DLD1 (cell line): ENCODE results near the gene PRDM7.
"Not testable (repeated sequence)": the region's sequence is repeated elsewhere in the genome, so short reads cannot be mapped to it uniquely, and the experiment has no call there.

Source experiments
- in situ Hi-C: cut with HindIII; loops from 2 replicates; pipeline ENCODE4 v1.10.0; 2017; ENCODE audit warnings: low sequenced_read_pairs

Gene PRDM7

DNA sequence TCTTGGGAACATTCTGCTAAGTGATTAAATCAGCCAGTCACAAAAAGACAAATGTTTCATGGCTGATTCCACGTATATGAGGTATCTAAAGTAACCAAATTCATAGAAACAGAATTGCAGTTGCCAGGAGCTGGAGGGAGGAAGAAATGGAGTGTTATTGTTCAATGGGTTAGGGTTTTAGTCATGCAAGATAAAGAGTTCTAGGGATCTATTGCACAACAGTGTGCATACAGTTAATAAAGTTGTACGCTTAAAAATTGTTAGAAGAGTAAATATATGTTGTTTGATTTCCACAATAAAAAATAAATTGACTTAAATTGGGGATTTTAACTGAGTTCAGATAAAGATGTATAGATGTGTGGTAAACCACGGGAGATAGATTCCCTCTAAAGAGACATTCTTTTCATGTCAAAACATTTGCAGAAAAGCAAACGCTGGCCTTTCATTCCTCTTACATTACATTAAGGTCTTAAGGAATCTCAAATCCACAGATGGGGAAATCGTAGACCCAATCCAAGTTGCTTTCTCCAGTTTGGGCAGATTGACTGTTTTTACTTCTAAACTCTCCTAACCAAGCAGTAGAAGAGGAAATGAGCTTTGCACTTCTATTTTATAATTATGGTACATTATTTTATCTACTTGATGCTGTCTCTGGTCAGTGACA, 4.6 kb downstream of the PRDM7 start:
- in situ Hi-C loops = no loop called here

DNA sequence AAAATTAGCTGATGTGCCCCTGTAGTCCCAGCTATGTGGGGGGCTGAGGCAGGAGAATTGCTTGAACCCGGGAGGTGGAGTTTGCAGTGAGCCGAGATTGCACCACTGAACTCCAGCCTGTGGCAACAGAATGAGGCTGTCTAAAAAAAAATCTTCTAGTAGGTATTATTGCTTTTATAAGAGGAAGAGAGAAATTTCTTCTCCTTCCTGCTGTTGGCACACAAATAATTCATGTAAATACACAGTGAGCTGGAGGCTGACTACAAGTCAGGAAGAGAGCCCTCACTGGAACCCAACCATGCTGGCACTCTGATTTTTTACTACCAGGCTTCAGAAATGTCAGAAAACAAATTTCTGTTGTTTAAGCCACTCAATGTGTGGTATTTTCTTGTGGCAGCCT, 6.7 kb downstream of the PRDM7 start:
- in situ Hi-C loops = no loop called here

DNA sequence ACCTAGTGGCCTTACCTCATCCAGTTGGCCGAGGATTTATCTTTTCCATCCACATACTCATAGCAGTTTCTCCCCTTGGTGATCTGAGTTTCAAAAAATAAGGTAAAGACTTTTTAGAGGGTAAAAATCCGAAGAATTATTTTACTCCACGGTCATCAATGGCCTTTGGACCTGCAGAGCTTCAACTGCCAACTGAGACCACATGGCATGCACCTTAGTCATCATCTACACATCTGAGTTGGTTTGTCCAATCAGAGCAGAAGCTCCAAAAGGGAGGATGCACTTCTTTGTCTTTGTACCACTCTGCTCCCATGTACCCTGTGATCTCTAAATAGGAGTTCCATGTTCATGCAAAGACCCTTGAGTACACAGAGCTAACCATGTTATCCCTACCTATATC, 15.7 kb downstream of the PRDM7 start:
- in situ Hi-C loops = no loop called here

DNA sequence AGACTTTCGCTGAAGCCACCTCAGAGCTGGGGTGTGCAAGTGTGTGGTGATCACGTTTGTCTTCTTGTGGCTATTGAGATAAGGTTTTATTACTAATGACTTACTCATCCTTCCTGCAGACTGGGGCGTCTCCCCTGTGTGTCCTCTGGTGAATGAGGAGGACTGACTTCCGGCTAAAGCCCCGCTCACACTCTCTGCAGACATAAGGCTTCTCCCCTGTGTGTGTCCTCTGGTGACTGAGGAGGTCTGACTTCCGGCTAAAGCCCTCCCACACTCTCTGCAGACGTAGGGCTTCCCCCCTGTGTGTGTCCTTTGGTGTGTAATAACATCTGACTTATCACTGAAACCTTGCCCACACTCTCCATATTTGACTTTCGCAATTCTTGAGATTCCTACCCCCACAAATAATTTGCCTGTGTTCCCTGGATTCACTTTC, 19.4 kb downstream of the PRDM7 start:
- in situ Hi-C loops = no loop called here

DNA sequence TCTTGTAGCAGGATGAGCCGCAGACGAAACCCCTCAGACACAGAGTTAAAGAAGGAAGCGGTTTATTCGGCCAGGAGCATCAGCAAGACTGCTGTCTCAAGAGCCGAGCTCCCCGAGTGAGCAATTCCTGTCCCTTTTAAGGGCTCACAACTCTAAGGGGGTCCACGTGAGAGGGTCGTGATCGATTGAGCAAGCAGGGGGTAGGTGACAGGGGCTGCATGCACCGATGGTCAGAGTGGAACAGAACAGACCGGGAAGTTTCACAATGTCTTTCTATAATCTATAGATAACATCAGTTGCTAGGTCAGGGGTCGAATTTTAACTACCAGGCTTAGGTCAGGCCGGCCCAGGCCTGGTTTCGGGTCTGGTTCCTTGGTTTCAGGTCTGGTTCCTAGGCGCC, 20.6 kb downstream of the PRDM7 start:
- in situ Hi-C loops = not testable (repeated sequence)

DNA sequence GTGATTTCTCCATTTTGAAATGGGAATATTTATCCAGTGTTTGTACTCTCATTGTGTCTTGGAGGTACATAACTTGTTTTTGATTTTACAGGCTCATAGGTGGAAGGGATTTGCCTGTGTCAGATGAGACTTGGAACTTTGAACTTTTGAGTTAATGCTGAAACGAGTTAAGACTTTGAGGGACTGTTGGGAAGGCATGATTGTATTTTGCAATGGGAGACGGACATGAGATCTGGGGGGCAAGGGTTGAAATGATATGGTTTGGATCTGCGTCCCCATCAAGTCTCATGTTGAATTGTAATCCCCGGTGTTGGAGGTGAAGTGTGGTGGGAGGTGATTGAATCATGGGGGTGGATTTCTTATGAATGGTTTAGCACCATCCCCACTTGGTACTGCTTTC, 21.8 kb downstream of the PRDM7 start:
- in situ Hi-C loops = no loop called here

DNA sequence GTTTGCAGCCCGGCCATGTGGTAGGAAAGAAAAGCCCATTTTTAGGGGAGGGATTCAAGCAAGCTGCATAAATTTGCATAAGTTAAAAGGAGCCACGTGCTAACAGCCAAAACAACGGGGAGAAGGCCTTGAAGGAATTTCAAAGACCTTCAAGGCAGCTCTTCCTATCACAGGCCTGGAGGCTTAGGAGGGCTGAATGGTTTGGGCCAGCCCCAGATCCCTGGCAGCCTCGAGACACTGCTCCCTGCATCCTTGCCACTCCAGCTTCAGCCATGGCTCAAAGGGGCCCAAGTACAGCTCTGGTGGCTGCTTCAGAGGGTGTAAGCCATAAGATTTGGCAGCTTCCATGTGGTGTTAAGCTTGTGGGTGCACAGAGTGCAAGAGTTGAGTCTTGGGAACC, 22.6 kb downstream of the PRDM7 start:
- in situ Hi-C loops = no loop called here

DNA sequence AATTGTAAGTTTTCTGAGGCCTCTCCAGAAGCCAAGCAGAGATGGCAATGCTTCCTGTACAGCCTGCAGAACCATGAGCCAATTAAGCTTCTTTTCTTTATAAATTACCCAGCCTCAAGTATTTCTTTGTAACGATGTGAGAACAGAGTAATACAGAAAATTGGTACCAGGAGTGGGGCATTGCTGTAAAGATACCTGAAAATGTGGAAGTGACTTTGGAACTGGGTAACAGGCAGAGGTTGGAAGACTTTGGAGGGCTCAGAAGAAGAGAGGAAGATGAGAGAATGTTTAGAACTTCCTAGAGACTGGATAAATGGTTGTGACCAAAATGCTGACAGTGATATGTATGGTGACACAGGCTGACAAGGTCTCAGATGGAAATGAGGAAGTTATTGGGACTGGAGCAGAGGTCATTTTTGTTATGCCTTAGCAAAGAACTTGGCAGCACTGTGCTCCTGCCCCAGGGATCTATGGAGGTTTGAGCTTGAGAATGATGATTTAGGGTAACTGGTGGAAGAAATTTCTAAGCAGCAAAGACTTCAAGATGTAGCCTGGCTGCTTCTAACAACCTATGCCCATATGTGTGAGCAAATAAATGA, 23.1 kb downstream of the PRDM7 start:
- in situ Hi-C loops = no loop called here

DNA sequence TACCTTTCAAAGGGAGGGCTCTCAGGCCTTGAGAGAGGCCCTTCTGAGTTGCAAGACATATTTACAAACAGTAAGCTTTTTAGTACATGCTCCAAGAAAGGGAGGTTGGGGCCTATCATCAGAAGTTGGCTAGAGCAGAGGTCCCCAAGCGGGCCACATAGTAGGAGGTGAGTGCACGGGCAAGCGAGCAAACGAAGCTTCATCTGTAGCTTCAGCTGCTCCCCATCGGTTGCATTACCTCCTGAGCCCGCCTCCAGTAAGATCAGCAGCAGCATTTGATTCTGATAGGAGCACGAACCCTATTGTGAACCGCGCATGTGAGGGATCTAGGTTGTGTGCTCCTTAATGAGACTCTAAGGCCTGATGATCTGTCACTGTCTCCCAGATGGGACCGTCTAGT, 26.2 kb downstream of the PRDM7 start:
- in situ Hi-C loops = no loop called here

DNA sequence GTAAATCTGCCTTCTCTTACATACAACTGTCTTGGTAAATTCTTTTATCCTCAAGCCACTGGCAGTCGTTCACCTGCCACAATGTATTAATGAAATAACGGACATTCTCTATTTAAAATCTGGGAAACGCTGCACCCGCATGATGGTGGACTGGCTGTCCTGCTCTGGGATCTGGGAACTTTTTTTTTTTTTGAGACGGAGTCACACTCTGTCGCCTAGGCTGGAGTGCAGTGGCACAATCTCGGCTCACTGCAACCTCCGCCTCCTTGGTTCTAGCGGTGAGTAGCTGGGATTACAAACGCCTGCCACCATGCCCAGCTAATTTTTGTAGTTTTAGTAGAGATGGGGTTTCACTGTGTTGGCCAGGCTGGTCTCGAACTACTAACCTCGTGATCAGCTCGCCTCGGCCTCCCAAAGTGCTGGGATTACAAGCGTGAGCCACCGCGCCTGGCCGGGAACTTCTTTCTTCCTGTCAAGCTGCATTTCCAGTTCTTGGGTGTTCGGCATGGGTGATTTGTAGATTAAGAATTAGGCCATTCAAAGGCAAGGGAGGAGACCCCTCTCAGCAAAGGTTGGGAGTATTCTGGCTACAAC, 28.3 kb downstream of the PRDM7 start:
- in situ Hi-C loops = loop anchor here (10.0 kb wide), 1 partner anchor 334 kb away; no protein-coding TSS in a partner anchor

DNA sequence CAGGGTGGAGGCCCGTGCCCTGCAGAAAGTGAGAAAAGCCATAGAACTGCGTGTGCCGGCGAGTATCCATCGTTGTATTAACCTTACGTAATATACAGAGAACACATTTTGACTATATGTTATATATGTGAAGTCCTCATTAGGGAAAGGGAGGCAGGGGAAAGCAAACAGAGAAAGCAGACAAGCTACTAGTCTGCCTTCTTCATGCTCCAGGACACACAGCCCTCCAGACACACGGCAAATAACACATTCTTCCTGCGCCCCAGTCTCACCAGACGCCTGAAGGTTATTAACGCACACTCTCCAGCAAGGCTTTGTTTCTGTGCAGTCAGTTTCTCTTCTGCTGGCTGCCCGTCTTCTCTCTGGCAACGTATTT, 28.8 kb downstream of the PRDM7 start:
- in situ Hi-C loops = loop anchor here (10.0 kb wide), 1 partner anchor 334 kb away; no protein-coding TSS in a partner anchor

DNA sequence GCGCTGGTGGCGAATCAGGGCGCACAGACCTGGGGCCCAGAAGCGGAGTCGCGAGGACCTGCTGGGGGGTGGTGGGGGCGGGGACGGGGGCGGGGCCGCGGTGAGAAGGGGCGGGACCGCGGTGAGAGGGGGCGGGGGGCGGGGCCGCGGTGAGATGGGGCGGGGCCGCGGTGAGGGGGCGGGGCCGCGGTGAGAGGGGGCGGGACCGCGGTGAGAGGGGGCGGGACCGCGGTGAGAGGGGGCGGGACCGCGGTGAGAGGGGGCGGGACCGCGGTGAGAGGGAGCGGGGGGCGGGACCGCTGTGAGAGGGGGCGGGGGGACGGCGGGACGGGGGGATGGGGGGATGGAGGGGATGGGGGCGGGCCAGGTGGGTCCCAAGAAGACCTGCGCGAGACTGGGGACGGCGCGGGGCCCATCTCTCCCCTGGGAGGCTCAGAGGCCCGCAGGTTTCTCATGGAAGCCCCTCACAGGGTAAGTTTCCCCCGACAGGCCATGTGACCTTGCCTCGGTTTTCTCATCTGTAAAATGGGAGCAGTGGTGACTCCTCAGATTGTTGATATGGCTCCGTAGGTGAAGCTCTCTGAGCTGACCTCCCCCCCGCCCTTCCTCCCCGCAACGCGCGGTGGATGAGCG, 29.3 kb downstream of the PRDM7 start:
- in situ Hi-C loops = loop anchor here (10.0 kb wide), 1 partner anchor 333 kb away; no protein-coding TSS in a partner anchor

DNA sequence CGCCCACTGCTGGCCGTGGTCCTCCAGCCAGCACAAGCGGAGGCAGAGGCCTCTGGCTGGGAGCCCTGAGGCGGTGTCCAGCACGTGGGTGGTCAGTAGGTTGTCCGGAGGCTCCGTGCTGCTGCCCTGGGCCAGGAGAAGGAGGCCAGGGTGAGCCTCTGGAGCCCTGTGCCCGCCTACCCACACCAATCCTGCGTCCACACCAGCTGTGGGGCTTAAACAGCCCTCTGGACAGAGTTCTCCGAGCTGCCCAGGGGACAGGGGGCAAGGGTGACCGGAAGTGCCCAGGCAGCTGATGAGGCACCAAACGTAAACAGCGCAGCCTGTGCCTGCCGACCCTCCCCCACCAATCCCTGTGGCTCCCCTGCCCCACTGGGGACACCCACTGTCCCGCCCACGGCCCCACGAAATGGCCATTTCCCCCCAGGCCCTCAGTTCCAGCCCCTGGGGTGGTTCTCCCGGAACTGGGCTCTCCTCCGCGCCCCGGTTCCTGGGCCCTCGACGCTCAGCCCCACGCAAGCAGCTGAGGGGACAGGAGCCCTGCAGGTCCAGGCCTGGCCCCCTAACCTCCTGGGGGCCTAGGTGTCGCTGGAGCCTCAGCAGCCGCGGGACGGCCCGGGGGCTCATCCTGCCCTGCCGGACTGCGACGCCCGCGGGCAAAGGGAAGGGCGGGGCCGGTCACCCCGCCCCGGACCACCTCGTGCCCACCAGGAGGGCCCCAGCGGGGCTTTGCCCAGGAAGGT, 30.0 kb downstream of the PRDM7 start:
- in situ Hi-C loops = loop anchor here (10.0 kb wide), 1 partner anchor 332 kb away; no protein-coding TSS in a partner anchor

DNA sequence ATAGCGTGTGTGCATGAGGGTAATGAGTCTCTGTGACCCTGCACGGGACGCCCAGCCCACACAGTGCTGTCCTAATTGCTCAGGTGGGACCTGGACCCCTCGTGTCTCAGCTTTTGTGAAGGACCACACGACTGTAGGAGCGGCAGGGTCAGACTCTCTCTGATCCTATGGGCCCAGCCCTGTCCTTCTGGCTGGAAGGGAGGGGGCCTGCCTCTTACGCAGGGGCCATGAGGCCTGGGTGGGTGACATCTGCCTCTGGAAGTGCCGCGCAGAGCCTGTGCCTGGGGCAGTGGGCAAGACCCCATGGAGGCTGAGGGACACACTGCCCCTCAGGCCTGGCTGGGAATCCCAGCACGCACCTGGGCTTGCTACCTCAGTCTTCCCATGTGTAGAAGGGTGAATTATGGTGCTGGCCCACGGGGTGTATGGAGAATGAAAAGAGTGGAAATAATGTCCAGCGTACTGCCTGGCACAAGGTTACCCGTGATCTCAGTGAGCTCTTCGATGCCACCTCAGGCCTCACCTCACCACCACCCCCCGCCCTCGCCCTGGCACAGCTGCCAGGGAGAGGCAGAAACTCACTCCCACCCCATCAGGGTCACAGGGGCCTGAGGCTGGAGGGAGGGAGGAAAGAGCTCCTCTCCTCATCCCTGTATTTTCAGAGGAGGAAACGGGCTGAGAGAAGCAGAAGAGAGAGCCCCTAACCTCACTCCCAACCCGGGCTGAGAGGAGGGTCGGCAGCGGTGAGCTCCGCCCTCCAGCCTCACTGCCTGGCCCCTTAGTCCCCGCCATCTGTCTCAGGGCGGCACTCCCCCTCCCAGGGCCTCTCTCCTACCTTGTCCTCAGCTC, 30.8 kb downstream of the PRDM7 start:
- in situ Hi-C loops = loop anchor here (10.0 kb wide), 1 partner anchor 332 kb away; no protein-coding TSS in a partner anchor

DNA sequence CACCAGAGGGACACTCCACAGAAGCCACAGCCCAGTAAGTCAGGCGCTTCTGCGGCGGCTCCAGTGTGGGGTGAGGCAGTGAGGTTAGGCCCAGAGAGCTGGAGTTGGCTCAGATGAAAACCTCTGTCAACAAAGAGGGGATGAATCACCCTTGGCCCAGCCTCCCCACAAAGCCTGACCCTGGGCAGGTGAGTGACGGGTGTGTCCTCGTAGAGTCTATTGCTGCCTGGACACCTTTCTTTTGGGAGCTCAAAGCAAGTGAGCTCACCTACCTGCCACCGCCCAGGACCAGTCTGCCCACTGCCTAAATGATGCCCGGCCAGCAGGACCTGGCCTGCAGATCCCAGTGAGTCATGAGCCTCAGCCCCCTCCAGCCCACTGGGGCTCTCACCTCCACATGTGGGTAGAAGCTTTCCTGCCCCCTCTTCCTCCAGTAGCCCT, 33.0 kb downstream of the PRDM7 start:
- in situ Hi-C loops = loop anchor here (10.0 kb wide), 1 partner anchor 329 kb away; no protein-coding TSS in a partner anchor

DNA sequence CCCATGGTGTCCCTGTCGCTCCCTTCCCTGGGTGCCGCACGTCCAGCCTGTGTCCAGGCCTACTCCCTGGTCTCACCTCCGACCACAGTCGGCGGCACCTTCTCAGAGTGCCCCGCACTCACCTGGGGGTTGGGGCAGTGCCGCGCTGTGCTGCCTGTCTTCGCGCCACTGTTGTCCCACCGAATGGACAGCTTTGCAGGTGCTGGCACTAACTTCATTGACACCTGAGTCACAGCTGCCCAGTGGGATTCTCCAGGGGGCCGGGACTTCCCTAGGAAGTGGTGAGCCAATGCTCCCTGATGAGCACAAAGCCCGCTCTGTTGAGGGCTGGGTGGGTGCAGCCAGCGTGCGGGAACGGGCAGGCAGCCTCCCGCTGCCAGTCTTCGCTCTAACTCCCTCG, 33.6 kb downstream of the PRDM7 start:
- in situ Hi-C loops = loop anchor here (10.0 kb wide), 1 partner anchor 329 kb away; no protein-coding TSS in a partner anchor

DNA sequence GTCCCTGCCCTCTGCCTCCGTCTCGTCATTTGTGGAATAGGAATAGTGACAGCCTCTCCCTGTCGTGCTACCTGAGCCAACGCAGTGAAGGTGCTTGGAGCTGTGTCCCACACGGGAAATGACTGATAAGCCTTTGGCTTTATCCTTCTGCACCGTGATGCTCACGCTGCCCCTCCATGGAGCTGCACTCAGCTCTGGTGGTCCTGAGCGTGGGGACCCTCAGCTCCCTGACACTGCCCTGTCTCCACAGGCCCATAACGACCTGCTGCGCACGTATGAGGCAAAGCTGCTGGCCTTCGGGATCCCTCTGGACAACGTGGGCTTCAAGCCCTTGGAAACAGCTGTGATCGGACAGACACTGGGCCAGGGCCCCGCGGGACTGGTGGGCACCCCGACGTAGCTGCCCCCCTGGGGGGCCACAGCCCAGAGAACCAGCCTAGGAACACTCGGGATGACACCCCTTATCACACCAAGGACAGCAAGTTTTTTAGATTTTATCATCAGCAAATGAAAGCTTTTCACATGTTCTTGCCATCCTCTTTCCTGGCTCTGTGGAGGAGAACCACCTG, 34.1 kb downstream of the PRDM7 start:
- in situ Hi-C loops = loop anchor here (10.0 kb wide), 1 partner anchor 328 kb away; no protein-coding TSS in a partner anchor

DNA sequence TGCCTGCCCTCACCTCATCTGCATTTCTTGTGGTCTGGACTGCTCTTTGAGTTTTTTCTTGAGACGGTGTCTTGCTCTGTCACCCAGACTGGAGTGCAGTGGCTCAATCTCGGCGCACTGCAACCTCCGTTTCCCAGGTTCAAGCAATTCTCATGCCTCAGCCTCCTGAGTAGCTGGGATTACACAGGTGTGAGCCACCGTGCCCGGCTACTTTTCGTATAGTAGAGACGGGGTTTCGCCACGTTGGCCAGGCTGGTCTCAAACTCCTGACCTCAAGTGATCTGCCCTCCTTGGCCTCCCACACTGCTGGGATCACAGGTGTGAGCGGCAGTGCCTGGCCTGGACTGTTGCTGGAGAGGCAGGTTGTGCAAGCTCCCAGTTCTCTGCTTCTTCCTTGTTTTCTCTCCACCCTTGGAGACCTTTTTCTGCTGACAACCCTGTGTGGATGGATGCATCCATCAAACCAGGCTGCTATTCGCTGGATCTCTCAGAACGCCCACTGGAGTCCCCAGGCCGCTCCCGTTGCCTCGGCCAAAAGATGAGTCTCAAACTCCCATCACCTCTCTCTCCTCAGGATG, 35.1 kb downstream of the PRDM7 start:
- in situ Hi-C loops = loop anchor here (10.0 kb wide), 1 partner anchor 327 kb away; no protein-coding TSS in a partner anchor
